GM21360 (cell line): ENCODE measurements around the gene MORC2.

Experiments
- ATAC-seq: cut with Tn5 transposase; IDR thresholded peaks from one replicate; pipeline ENCODE4 v1.9.1; 2021; ENCODE audit warnings: mild to moderate bottlenecking, moderate library complexity; ENCODE audit not compliant: unreplicated experiment

MORC2 gene

GRCh38 chr22:30922151-30922611, 46.4 kb downstream of the MORC2 start:
- no peak for ATAC-seq

GRCh38 chr22:30921108-30921507, 47.5 kb downstream of the MORC2 start:
- no peak for ATAC-seq

- ATAC-seq = no peak
Observed at GRCh38 chr22:30920407-30920806, 48.2 kb downstream of the MORC2 start.

GRCh38 chr22:30919973-30920372, 48.6 kb downstream of the MORC2 start:
- no peak for ATAC-seq

GRCh38 chr22:30918761-30919160, 49.8 kb downstream of the MORC2 start:
- ATAC-seq = no peak

- ATAC-seq = no peak
Observed at GRCh38 chr22:30910358-30910757, 58.2 kb downstream of the MORC2 start.

- ATAC-seq = no peak
Observed at GRCh38 chr22:30909306-30909705, 59.3 kb downstream of the MORC2 start.

- ATAC-seq = no peak
Observed at GRCh38 chr22:30908051-30908461, 60.5 kb downstream of the MORC2 start.

- no peak for ATAC-seq
Observed at GRCh38 chr22:30906946-30907345, 61.6 kb downstream of the MORC2 start.

- ATAC-seq = no peak
Observed at GRCh38 chr22:30906411-30906810, 62.2 kb downstream of the MORC2 start.

GRCh38 chr22:30905696-30906341, 62.8 kb downstream of the MORC2 start:
- ATAC-seq = no peak

GRCh38 chr22:30903876-30904460, 64.6 kb downstream of the MORC2 start:
- ATAC-seq = no peak

- no peak for ATAC-seq
Observed at GRCh38 chr22:30902496-30903357, 65.8 kb downstream of the MORC2 start.

GRCh38 chr22:30894371-30894740, 74.2 kb downstream of the MORC2 start:
- no peak for ATAC-seq

- no peak for ATAC-seq
Observed at GRCh38 chr22:30893434-30894370, 74.9 kb downstream of the MORC2 start.

GRCh38 chr22:30892731-30893221, 75.8 kb downstream of the MORC2 start:
- ATAC-seq = no peak

GRCh38 chr22:30892286-30892685, 76.3 kb downstream of the MORC2 start:
- ATAC-seq = no peak

GRCh38 chr22:30891781-30892180, 76.8 kb downstream of the MORC2 start:
- no peak for ATAC-seq

GRCh38 chr22:30891443-30891755, 77.2 kb downstream of the MORC2 start:
- ATAC-seq = no peak

GRCh38 chr22:30890686-30891442, 77.7 kb downstream of the MORC2 start:
- no peak for ATAC-seq
